GM23248 (cell line): ENCODE data around the gene MTA3.

ENCODE experiments used
- EZH2 ChIP-seq: fragments of 200-600 bp; sonication (generic); IDR thresholded peaks from 2 replicates; pipeline ENCODE4 v1.6.1; 2018; ENCODE audit warnings: antibody characterized with exemption, mild to moderate bottlenecking; ENCODE audit not compliant: insufficient read depth, poor library complexity, severe bottlenecking
- EZH2phosphoT487 ChIP-seq: fragments of 200-600 bp; sonication (generic); IDR thresholded peaks from 2 replicates; pipeline ENCODE4 v1.6.1; 2018; ENCODE audit warnings: antibody characterized with exemption, moderate library complexity, mild to moderate bottlenecking, low read depth; ENCODE audit not compliant: insufficient read depth

DNA sequence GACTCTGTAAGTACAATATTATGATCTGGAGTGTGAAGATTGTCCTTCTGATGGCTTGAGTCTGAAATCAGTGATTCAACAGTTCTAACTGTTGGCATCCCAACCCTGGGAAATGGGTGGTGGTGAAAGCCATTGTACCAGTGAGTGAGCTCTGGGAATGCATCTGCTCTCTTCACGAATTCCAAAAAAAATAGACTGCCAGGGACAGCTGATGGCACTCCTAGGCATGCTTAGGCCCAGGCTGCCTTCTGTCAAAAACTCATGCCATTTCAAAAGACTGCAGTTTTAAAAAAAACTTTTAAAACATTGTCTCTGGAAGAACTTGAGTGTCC is 175.2 kb downstream of the MTA3 start:
- TF ChIP-seq EZH2, result no peak
- no peak for TF ChIP-seq EZH2phosphoT487
